ENCODE results near the gene ABTB1.
"Not testable (repeated sequence)": the region's sequence is repeated elsewhere in the genome, so short reads cannot be mapped to it uniquely, and the experiment has no call there.

Gene ABTB1

GRCh38 chr3:127688022-127688415 lies 15.3 kb downstream of the ABTB1 start:
- no peak for DNase-seq (ENCODE audit: low read depth)

GRCh38 chr3:127688416-127689265 lies 15.9 kb downstream of the ABTB1 start:
- DNase-seq (ENCODE audit: low read depth), result no peak

GRCh38 chr3:127689266-127689860 lies 16.6 kb downstream of the ABTB1 start:
- DNase-seq (ENCODE audit: low read depth), result no peak

GRCh38 chr3:127690106-127690505 lies 17.4 kb downstream of the ABTB1 start:
- DNase-seq (ENCODE audit: low read depth), result peak; percentile 34

- DNase-seq (ENCODE audit: low read depth), result peak; percentile 48
Observed at GRCh38 chr3:127690823-127691452, 18.2 kb downstream of the ABTB1 start.

- no peak for DNase-seq (ENCODE audit: low read depth)
Observed at GRCh38 chr3:127691489-127691888, 18.7 kb downstream of the ABTB1 start.

DNA sequence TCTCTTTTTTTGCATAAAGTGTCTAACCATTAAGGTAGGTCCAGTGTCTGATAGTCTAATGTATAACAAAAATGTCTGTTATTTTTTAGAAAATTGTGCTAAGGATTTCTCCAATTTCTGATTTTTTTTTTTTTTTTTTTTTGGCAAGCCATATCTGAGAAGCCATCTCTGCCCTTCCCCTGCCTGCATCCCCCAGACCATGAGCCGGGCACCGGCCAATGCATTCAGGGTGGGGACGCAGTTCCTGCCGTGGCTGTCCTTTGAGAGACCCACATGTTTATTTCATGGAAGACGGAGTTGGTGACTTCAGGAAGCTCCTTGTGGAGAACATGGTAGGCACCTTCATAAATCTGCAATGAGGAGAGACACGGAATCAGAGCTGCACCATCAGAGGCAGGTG lies 19.2 kb downstream of the ABTB1 start:
- DNase-seq (ENCODE audit: low read depth), result no peak

GRCh38 chr3:127692501-127693335 lies 20.0 kb downstream of the ABTB1 start:
- no peak for DNase-seq (ENCODE audit: low read depth)

DNA sequence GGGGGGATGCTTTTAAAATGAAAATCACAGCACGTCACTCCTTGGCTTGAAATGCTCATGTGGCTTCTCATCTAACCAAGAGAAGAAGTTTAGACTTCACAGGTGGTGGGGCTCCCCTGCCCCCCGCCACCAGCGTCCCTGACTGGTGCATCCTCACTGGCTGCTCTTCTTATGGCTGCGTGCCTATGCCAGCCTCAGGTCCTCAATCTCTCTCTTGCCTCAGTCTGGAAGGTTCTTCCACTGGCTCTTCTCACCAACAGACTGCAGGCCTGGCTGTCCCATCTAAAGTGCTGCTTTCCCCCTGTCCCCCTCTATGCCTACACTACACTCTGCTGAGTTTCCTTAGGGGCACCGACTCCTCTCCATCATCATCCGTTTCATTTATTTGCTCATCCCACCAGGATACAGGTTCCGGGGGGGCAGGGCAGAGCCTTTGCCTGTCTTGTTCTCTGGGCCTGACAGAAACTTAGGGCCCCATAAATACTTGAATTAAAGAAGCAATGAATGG lies 20.6 kb downstream of the ABTB1 start:
- no peak for DNase-seq (ENCODE audit: low read depth)

DNA sequence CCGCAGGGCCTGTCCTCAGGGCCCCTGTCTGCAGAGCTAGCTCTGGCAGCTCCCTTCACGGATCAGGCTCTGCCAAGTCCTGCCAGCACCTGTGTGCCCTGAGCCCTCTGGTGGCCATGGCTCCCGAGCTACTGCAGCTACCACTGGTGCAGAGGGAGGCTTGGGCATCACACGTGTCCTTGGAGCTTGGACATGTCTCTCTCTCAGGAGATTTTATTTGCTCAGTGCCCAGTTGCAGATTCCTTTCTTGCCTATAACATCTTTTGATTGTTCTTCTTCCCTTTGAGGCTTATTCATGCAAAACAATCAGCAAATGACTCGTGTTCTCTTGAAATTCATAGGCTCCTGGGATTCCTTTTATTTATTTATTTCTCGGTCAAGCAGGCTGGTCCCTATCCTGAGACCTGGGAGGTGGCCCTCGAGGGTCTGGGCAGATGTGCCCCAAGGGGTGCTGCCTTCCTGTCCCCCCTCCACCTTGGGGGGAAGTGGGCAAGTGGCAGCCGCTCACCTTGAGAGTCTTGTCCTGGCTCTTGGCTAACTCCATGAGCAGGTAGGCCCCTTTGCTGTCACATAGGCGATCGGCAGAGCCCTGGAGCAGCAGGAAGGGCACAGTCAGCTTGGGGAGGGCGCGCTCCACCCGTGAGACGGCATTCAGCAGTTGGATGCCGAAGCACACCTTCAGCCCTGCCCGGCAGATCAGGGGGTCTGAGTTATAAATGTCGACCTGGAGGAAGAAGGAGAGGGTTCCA lies 21.9 kb downstream of the ABTB1 start:
- DNase-seq (ENCODE audit: low read depth), result no peak

- DNase-seq (ENCODE audit: low read depth), result peak; percentile 91
Observed at GRCh38 chr3:127697551-127698240, 24.9 kb downstream of the ABTB1 start.

DNA sequence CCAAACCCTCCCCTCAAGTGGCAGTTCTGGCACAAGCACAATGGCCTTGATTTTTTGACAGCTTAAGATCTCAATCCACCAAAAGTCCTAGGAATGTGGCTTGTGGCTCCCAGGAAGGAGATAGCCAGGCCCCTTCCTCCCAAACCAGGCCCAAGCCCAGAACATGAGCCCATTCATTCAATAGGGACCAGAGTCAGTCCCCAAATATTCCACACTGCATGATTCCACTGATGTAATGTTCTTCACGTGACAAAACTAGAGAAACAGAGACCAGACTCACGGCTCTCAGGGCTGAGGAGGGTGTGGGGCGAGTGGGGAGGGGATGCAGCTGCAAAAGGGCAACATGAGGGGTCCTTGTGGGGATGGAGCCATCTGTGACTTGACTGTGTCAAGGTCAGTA lies 25.5 kb downstream of the ABTB1 start:
- no peak for DNase-seq (ENCODE audit: low read depth)

DNA sequence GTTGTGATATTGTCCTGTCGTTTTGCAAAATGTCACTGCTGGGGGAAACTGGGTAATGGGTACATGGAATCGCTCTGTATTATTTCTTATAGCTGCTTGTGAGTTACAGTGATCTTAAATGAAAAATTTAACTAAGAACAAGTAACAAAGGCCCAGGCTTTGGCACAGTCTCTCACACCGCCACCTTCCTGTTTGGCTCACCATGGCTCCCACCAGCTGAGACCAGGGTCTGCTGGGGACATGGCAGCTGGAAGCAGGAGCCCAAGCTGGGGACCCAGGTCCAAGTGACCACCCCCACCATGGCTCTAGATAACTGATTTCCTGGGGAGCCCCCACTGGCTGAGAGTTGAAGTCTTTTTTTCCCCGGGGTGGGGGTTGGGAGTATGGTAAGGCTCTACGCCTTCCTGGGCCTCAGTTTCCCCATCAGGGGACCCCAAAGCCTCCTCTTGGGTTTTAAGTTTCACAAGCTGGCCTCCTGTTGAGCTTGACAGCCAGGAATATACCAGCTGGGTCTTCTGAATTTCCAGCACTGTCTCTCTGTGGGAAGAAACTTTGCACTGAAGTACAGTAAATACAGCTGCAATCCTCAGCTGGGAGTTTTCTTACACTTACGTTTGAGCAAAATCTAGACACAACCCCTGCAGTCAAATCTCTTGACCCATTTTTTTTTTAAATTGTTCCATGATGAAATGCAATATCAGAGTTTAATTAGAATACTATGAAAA lies 26.1 kb downstream of the ABTB1 start:
- no peak for DNase-seq (ENCODE audit: low read depth)

DNA sequence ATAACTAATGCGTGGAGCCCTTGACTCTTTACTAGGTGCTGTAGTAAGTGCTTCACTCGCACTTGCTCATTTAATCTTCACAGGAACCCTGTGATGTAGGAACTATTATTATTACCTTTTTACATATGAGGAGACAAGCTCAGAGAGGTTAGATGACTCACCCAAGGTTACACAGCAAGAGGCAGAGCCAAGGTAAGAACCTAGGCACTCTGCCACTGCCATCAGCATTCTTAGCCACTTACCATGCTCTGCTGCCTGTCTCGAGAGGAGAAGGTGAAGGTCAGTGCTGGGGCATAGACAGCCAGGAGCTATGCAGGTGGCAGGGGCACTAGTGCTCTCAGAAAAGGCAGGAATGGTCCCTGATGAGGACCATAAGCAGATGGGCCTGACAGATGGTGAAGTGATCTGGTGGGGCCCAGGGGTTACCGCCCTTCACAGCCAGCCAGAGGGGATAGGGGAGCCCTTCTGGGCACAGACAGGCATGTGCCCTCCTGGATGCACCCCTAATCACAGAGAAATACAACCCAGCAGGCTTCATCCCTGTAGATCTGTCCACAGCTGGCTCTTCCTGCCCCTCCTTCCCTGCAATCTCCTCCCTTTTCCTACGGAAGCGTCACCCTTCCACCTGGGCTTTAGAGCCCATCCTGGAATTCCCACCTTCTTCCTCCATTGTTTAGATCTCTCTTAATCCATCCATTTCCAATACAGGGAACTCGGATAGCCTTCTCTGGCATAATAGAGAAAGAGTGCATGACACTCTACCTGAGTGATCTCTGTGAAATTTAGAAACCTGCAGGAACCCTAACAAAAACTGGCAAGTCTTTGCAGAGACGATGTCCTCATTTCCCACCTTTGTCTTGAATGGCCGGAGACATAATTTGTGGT lies 26.9 kb downstream of the ABTB1 start:
- no peak for DNase-seq (ENCODE audit: low read depth)

GRCh38 chr3:127700406-127700805 lies 27.7 kb downstream of the ABTB1 start:
- DNase-seq (ENCODE audit: low read depth), result no peak

- DNase-seq (ENCODE audit: low read depth), result no peak
Observed at GRCh38 chr3:127701280-127701911, 28.6 kb downstream of the ABTB1 start.

GRCh38 chr3:127702151-127702578 lies 29.4 kb downstream of the ABTB1 start:
- DNase-seq (ENCODE audit: low read depth), result peak; percentile 91

GRCh38 chr3:127704840-127705239 lies 32.1 kb downstream of the ABTB1 start:
- DNase-seq (ENCODE audit: low read depth), result not testable (repeated sequence)
